ENCODE data around the gene KRTDAP. TPM values are rescaled to one million over a fixed set of nuclear protein-coding genes. Genes with fewer than 3 reads are reported as not detected.

KRTDAP gene
- total and polyA plus RNA-seq, 2 donors (not counting 3 experiments of a cell fraction or from before 2014, with no cell fraction given): not detected

- H2AFZ ChIP-seq (ENCODE audit: low read depth, low read length): no peak within 1 kb of the TSS
- H3K4me1 ChIP-seq (ENCODE audit: control insufficient read depth, extremely low read depth, insufficient read depth, low read length): no peaks in the 10 kb centered on the region
- intact Hi-C loops (cut with micrococcal nuclease) (no loop called here), dilution Hi-C loops (cut with MboI; ENCODE audit: extremely low pct_ligation_motif_present, low sequenced_read_pairs) (no loop called here)
- H3K36me3 ChIP-seq (ENCODE audit: control insufficient read depth in 2 of 2, extremely low read depth in 1 of 2, insufficient read depth in 2 of 2, low read length in 2 of 2): no peaks in the 10 kb centered on the region
- POLR2A ChIA-PET: no interaction called here
- H3K27ac ChIP-seq (ENCODE audit: insufficient read depth, low read depth, low read length): no peak within 1 kb of the TSS
- no peak within 1 kb of the TSS for H3K4me3 ChIP-seq (replicated peaks in 1 of 3; ENCODE audit: insufficient read depth in 1 of 3, low read depth in 1 of 3, low read length in 3 of 3)
- no peaks in the 10 kb centered on the region for H3K27me3 ChIP-seq (ENCODE audit: control insufficient read depth in 2 of 2, insufficient read depth in 2 of 2, low read length in 2 of 2)
- CTCF ChIA-PET: no interaction called here
- no peaks in the 10 kb centered on the region for H4K20me1 ChIP-seq (replicated peaks; ENCODE audit: control insufficient read depth, extremely low read depth, insufficient read depth, low read length)
- no TSS peak for BruUV-seq (replicated peaks)
- no peak within 1 kb of the TSS for H3K4me2 ChIP-seq (ENCODE audit: insufficient read depth, low read length)
- FAIRE-seq (no peak), DNase-seq (ENCODE audit: low read depth, low spot score) (no peak)
- H3K9me3 ChIP-seq (replicated peaks; ENCODE audit: control insufficient read depth, insufficient read depth, low read length): no peaks in the 10 kb centered on the region
- TF ChIP-seq POLR2A (IDR thresholded peaks at IDR 0.05; ENCODE audit: low read depth, low read length): no peak
- no peaks in the 10 kb centered on the region for H3K9me1 ChIP-seq (replicated peaks; ENCODE audit: control insufficient read depth, extremely low read depth, insufficient read depth, low read length)
- no peaks in the 10 kb centered on the region for H3K79me2 ChIP-seq (ENCODE audit: control insufficient read depth, insufficient read depth, low read length)
- no peak within 1 kb of the TSS for H3K9ac ChIP-seq (replicated peaks; ENCODE audit: extremely low read depth, insufficient read depth, low read length)
Observed at GRCh38 chr19:35447606-35448469, 42.4 kb downstream of the KRTDAP start, which contains the start of gene FFAR2. TSS of gene FFAR2 (plus strand) at chr19:35448257. CDS start at chr19:35449715, 1,458 bp downstream.

- no peaks in the 10 kb centered on the region for H3K27me3 ChIP-seq (ENCODE audit: control insufficient read depth in 2 of 2, insufficient read depth in 2 of 2, low read length in 2 of 2)
- H3K36me3 ChIP-seq (ENCODE audit: control insufficient read depth in 2 of 2, extremely low read depth in 1 of 2, insufficient read depth in 2 of 2, low read length in 2 of 2): no peaks in the 10 kb centered on the region
- BruUV-seq (replicated peaks): no TSS peak
- FAIRE-seq (no peak), DNase-seq (ENCODE audit: low read depth, low spot score) (no peak)
- no peaks in the 10 kb centered on the region for H4K20me1 ChIP-seq (replicated peaks; ENCODE audit: control insufficient read depth, extremely low read depth, insufficient read depth, low read length)
- no peak overlapping the region for H3K4me2 ChIP-seq (ENCODE audit: insufficient read depth, low read length)
- TF ChIP-seq MYC (IDR thresholded peaks at IDR 0.05; ENCODE audit: low read depth, low read length) (no peak), EZH2 (IDR thresholded peaks at IDR 0.05; ENCODE audit: borderline replicate concordance, low read depth, low read length, severe bottlenecking) (no peak), CTCF (IDR thresholded peaks at IDR 0.05; ENCODE audit: extremely low read depth in 1 of 2, insufficient read depth in 1 of 2, low read depth in 1 of 2, low read length in 2 of 2) (no peak), GATA2 (IDR thresholded peaks at IDR 0.05; ENCODE audit: insufficient read depth, insufficient read length, low read depth, low read length) (no peak), POLR2AphosphoS5 (IDR thresholded peaks at IDR 0.05; ENCODE audit: insufficient read depth, low read depth, low read length) (no peak), JUN (IDR thresholded peaks at IDR 0.05; ENCODE audit: borderline replicate concordance, insufficient read depth, insufficient read length, low read depth) (no peak), FOS (IDR thresholded peaks at IDR 0.05; ENCODE audit: borderline replicate concordance, insufficient read depth, low read length) (no peak), MAX (IDR thresholded peaks at IDR 0.05; ENCODE audit: insufficient read depth, insufficient read length) (no peak), POLR2A (IDR thresholded peaks at IDR 0.05; ENCODE audit: low read depth, low read length) (no peak)
- POLR2A ChIA-PET: no interaction called here
- no peak overlapping the region for H3K4me3 ChIP-seq (replicated peaks in 1 of 3; ENCODE audit: insufficient read depth in 1 of 3, low read depth in 1 of 3, low read length in 3 of 3)
- CTCF ChIA-PET: no interaction called here
- intact Hi-C loops (cut with micrococcal nuclease) (no loop called here), dilution Hi-C loops (cut with MboI; ENCODE audit: extremely low pct_ligation_motif_present, low sequenced_read_pairs) (no loop called here)
- no peak overlapping the region for H3K27ac ChIP-seq (ENCODE audit: insufficient read depth, low read depth, low read length)
- no peaks in the 10 kb centered on the region for H3K4me1 ChIP-seq (ENCODE audit: control insufficient read depth, extremely low read depth, insufficient read depth, low read length)
- no peak overlapping the region for H3K9ac ChIP-seq (replicated peaks; ENCODE audit: extremely low read depth, insufficient read depth, low read length)
- no peaks in the 10 kb centered on the region for H3K9me3 ChIP-seq (replicated peaks; ENCODE audit: control insufficient read depth, insufficient read depth, low read length)
- no peaks in the 10 kb centered on the region for H3K79me2 ChIP-seq (ENCODE audit: control insufficient read depth, insufficient read depth, low read length)
- no peaks in the 10 kb centered on the region for H3K9me1 ChIP-seq (replicated peaks; ENCODE audit: control insufficient read depth, extremely low read depth, insufficient read depth, low read length)
- H2AFZ ChIP-seq (ENCODE audit: low read depth, low read length): no peak overlapping the region
Observed at GRCh38 chr19:35445826-35446593, 44.3 kb downstream of the KRTDAP start.
